SH-SY5Y (cell line): ENCODE data around the gene ZG16B.

ENCODE experiments used
- GATA2 ChIP-seq: IDR thresholded peaks from 2 replicates; pipeline ENCODE4 v1.6.1; 2011; ENCODE audit warnings: mild to moderate bottlenecking, low read depth, low read length
- GATA3 ChIP-seq: IDR thresholded peaks from 2 replicates; pipeline ENCODE4 v1.6.1; 2011; ENCODE audit warnings: low read depth, mild to moderate bottlenecking, low read length, moderate library complexity

- TF ChIP-seq GATA2 (no peak), GATA3 (no peak)
Observed at GRCh38 chr16:2865651-2866050, 35.5 kb downstream of the ZG16B start.
